Dendritic cell treated with granulocyte-macrophage colony-stimulating factor and Interleukin-4, amounts not matched to agents 40 ng/mL and 50 ng/mL, for 4 days (primary cell): ENCODE measurements around the gene TSR2.
A peak's percentile ranks its signal among the peaks of the same experiment; 100 is the strongest.
"Not testable (repeated sequence)": the region's sequence is repeated elsewhere in the genome, so short reads cannot be mapped to it uniquely, and the experiment has no call there.

Experiments
- H3K27ac Mint-ChIP-seq: one replicate; pipeline ENCODE4 v1.8.0; 2022; ENCODE audit warnings: mild to moderate bottlenecking, mixed read lengths
- H3K27me3 Mint-ChIP-seq: one replicate; pipeline ENCODE4 v1.8.0; 2022; ENCODE audit warnings: mild to moderate bottlenecking, mixed read lengths
- H3K36me3 Mint-ChIP-seq: one replicate; pipeline ENCODE4 v1.8.0; 2022; ENCODE audit warnings: low read depth, mixed read lengths
- H3K4me1 Mint-ChIP-seq: one replicate; pipeline ENCODE4 v1.8.0; 2022; ENCODE audit warnings: low read depth, mixed read lengths
- H3K4me3 Mint-ChIP-seq: one replicate; pipeline ENCODE4 v1.8.0; 2022; ENCODE audit warnings: mild to moderate bottlenecking, moderate library complexity, mixed read lengths
- H3K9me3 Mint-ChIP-seq: one replicate; pipeline ENCODE4 v1.8.0; 2022; ENCODE audit warnings: mixed read lengths
- intact Hi-C: fragments of 100-400 bp; cut with micrococcal nuclease; formaldehyde crosslinking; loops from one replicate; pipeline ENCODE4 v1.15.0; 2022

Gene TSR2

GRCh38 chrX:54489819-54490218 lies 49.6 kb downstream of the TSR2 start:
- H3K36me3 Mint-ChIP-seq: not testable (repeated sequence)

GRCh38 chrX:54492340-54492739 lies 52.1 kb downstream of the TSR2 start:
- no peak overlapping the region for H3K4me3 Mint-ChIP-seq

More at GRCh38 chrX:54489819-54490218, 49.6 kb downstream of the TSR2 start:
- H3K27ac Mint-ChIP-seq, H3K9me3 Mint-ChIP-seq, intact Hi-C loops, H3K4me3 Mint-ChIP-seq, H3K4me1 Mint-ChIP-seq: not testable (repeated sequence)
- H3K27me3 Mint-ChIP-seq: peaks cover 31% of the 10 kb centered on the region

DNA sequence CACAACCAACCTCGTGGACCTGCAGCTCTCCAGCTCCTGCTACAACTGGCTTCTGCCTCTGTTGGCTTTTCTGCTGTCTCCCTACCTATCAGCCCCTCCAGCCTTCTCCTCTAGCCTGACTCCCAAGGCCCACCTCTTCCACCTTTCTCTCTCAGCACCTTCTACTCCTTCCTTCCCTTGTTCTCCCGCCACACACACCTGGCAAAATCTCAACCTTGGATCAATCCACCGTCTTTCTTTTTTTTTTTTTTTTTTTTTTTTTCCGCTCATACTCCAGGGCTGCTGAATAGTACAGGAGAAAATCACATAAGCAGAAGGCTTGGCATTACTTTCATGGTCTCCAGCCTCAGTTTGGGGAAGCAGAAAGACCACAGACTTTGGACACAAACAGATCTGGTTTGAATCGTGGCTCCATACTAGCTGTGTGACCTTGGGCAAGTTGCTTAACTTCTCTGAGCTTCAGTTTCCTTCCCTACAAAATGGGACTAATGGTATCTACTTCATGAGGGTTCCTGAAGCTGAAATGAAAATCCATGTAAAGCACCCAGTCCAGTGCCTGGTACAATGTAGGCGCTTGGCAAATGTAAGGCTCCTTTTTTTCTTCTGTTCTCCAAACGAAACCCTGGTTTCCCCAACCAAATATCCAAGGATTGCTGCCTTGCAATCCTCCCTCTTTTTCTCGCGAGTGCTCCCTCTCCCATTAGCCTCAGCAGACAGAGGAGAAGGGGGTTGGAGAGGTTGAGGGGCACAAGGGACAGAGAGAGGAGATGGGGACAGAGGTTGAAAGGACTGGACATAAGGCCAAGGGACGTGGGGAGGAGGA lies 54.2 kb downstream of the TSR2 start:
- peaks cover 63% of the 10 kb centered on the region for H3K27me3 Mint-ChIP-seq
- no peaks in the 10 kb centered on the region for H3K9me3 Mint-ChIP-seq
- no peaks in the 10 kb centered on the region for H3K36me3 Mint-ChIP-seq
- H3K4me1 Mint-ChIP-seq: peaks cover 15% of the 10 kb centered on the region
- H3K27ac Mint-ChIP-seq: no peak overlapping the region
- intact Hi-C loops: no loop called here
- H3K4me3 Mint-ChIP-seq: peak overlapping the region; percentile 43

More at GRCh38 chrX:54492340-54492739, 52.1 kb downstream of the TSR2 start:
- Mint-ChIP-seq H3K4me1 (peaks cover 11% of the 10 kb centered on the region), H3K9me3 (no peaks in the 10 kb centered on the region), H3K27ac (no peak overlapping the region), H3K27me3 (peaks cover 51% of the 10 kb centered on the region), H3K36me3 (no peaks in the 10 kb centered on the region)
- intact Hi-C loops: no loop called here
